Mucosa of descending colon (tissue), 3 donors: ENCODE measurements around the gene EHBP1L1. TPM values are rescaled to one million over a fixed set of nuclear protein-coding genes. Genes with fewer than 3 reads are reported as not detected.
A peak's percentile ranks its signal among the peaks of the same experiment; 100 is the strongest.

Source experiments
- ATAC-seq: fragments of 200-7000 bp; cut with Tn5 transposase; one replicate; pipeline ENCODE4 v1.9.1; 2020; ENCODE audit warnings: mild to moderate bottlenecking, moderate library complexity
- DNase-seq, 3 donors: peaks; one replicate each; pipeline ENCODE4 v3.0.0-alpha.2; 2020
- H3K36me3 ChIP-seq: fragments of 200-600 bp; one replicate; pipeline ENCODE4 v1.8.0; 2021; ENCODE audit warnings: low read depth, mild to moderate bottlenecking
- H3K4me1 ChIP-seq: fragments of 200-600 bp; one replicate; pipeline ENCODE4 v1.8.0; 2021; ENCODE audit warnings: low read depth, mild to moderate bottlenecking
- H3K4me3 ChIP-seq: fragments of 200-600 bp; one replicate; pipeline ENCODE4 v1.8.0; 2021; ENCODE audit warnings: mild to moderate bottlenecking
- H3K9me3 ChIP-seq: fragments of 200-600 bp; one replicate; pipeline ENCODE4 v1.8.0; 2021; ENCODE audit warnings: mild to moderate bottlenecking
- CTCF ChIP-seq: fragments of 200-600 bp; IDR thresholded peaks from one replicate; pipeline ENCODE4 v1.8.0; 2022; ENCODE audit warnings: antibody characterized with exemption, mild to moderate bottlenecking
- intact Hi-C, 2 donors: fragments of 100-400 bp; cut with DNase I in 1 of 2; cut with micrococcal nuclease in 1 of 2; formaldehyde crosslinking; loops; one replicate each; pipeline versions ENCODE4 v1.11.0 to v1.11.1; 2022; cut with DNase I, micrococcal nuclease
- total RNA-seq, 3 donors: library from RNA; stranded (reverse); fragmentation: NEBNext Ultra II Directional in 2 of 3; extraction: Animal tissue kit (Norgen Biotek cat#: 25700) in 2 of 3; gene quantifications; one replicate each; pipeline versions ENCODE4 v1.2.1 to v1.2.4, GENCODE V29; 2021 to 2023
- donor health status: DM: no; HTN: no; CAD: no; lungs with moderate emphysema.
- donor health status: DM: no; HTN: no; CAD: no.
- donor health status: DM: no; HTN: yes; CAD: no.

EHBP1L1 gene
- total RNA-seq, 3 donors from 2014 or later, result 65.8 to 208 (median 65.9) TPM

GRCh38 chr11:65580031-65580692, 4.3 kb downstream of the EHBP1L1 start:
- intact Hi-C loops, result no loop called here
- Histone ChIP-seq H3K4me3 (no peak overlapping the region), H3K9me3 (no peaks in the 10 kb centered on the region), H3K36me3 (no peaks in the 10 kb centered on the region), H3K4me1 (peaks cover 27% of the 10 kb centered on the region)
- no peak for TF ChIP-seq CTCF
- no peak for ATAC-seq
- DNase-seq, result peak in 1 of 3 donors; percentile 12

GRCh38 chr11:65580756-65581155, 4.9 kb downstream of the EHBP1L1 start:
- TF ChIP-seq CTCF, result no peak
- no peaks in the 10 kb centered on the region for H3K36me3 ChIP-seq
- DNase-seq, result no peak
- no peak overlapping the region for H3K4me3 ChIP-seq
- H3K9me3 ChIP-seq, result no peaks in the 10 kb centered on the region
- peaks cover 25% of the 10 kb centered on the region for H3K4me1 ChIP-seq
- intact Hi-C loops, result no loop called here
- ATAC-seq, result no peak

- ATAC-seq (no peak), DNase-seq (no peak)
- Histone ChIP-seq H3K36me3 (no peaks in the 10 kb centered on the region), H3K4me1 (peaks cover 21% of the 10 kb centered on the region), H3K9me3 (no peaks in the 10 kb centered on the region), H3K4me3 (no peak overlapping the region)
- intact Hi-C loops, result no loop called here
- no peak for TF ChIP-seq CTCF
Observed at GRCh38 chr11:65581928-65582327, 6.1 kb downstream of the EHBP1L1 start.

- no peak for TF ChIP-seq CTCF
- H3K4me1 ChIP-seq, result peaks cover 18% of the 10 kb centered on the region
- H3K9me3 ChIP-seq, result no peaks in the 10 kb centered on the region
- ATAC-seq, result no peak
- intact Hi-C loops, result no loop called here
- H3K4me3 ChIP-seq, result no peak overlapping the region
- no peaks in the 10 kb centered on the region for H3K36me3 ChIP-seq
- DNase-seq, result no peak
Observed at GRCh38 chr11:65583589-65583988, 7.7 kb downstream of the EHBP1L1 start.

GRCh38 chr11:65584106-65584505, 8.3 kb downstream of the EHBP1L1 start:
- Histone ChIP-seq H3K4me1 (peaks cover 15% of the 10 kb centered on the region), H3K9me3 (no peaks in the 10 kb centered on the region), H3K36me3 (no peaks in the 10 kb centered on the region), H3K4me3 (no peak overlapping the region)
- no peak for DNase-seq
- ATAC-seq, result no peak
- intact Hi-C loops, result no loop called here
- TF ChIP-seq CTCF, result no peak
